ENCODE data around the gene HEXD. TPM values are rescaled to one million over a fixed set of nuclear protein-coding genes. Genes with fewer than 3 reads are reported as not detected.

Gene HEXD
- total and polyA plus RNA-seq, 2 donors (not counting 3 experiments of a cell fraction or from before 2014, with no cell fraction given): 12.9 to 18.6 TPM

DNA sequence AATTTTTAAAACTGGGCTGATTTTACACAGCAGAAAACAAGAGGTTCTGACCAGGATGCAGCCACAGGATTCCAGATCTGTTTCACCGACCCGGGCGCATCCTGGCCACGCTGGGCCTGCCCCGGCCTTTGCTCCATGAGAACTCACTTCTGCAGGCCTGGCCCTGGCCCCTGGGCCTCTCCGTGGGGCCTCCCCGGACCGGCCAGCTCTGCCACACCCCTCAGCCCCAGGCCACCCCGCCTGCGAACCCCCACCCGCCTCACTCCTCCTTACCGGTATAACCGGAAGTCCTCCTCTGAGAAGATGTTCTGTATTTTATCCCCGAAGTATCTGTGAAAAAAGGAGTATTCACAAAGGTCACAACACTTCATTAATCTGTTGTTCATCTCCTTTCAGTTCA, 13.1 kb upstream of the HEXD start:
- no peak for DNase-seq (ENCODE audit: low read depth, low spot score)
- H3K79me2 ChIP-seq (ENCODE audit: control insufficient read depth, insufficient read depth, low read length): no peaks in the 10 kb centered on the region
- POLR2A ChIA-PET: no interaction called here
- H2AFZ ChIP-seq (ENCODE audit: low read depth, low read length): no peak overlapping the region
- H3K4me3 ChIP-seq (replicated peaks in 1 of 3; ENCODE audit: insufficient read depth in 1 of 3, low read depth in 1 of 3, low read length in 3 of 3): no peak overlapping the region
- no peak for FAIRE-seq
- H3K4me2 ChIP-seq (ENCODE audit: insufficient read depth, low read length): no peak overlapping the region
- BruUV-seq (replicated peaks): no TSS peak
- H4K20me1 ChIP-seq (replicated peaks; ENCODE audit: control insufficient read depth, extremely low read depth, insufficient read depth, low read length): no peaks in the 10 kb centered on the region
- no peaks in the 10 kb centered on the region for H3K27me3 ChIP-seq (ENCODE audit: control insufficient read depth in 2 of 2, insufficient read depth in 2 of 2, low read length in 2 of 2)
- H3K27ac ChIP-seq (ENCODE audit: insufficient read depth, low read depth, low read length): no peak overlapping the region
- dilution Hi-C loops (cut with MboI; ENCODE audit: extremely low pct_ligation_motif_present, low sequenced_read_pairs): no loop called here
- CTCF ChIA-PET: interaction anchor here (0.7 kb wide), 1 partner anchor 364 kb away, joined by 3 read pairs; no protein-coding TSS in a partner anchor
- no peaks in the 10 kb centered on the region for H3K9me3 ChIP-seq (replicated peaks; ENCODE audit: control insufficient read depth, insufficient read depth, low read length)
- H3K9ac ChIP-seq (replicated peaks; ENCODE audit: extremely low read depth, insufficient read depth, low read length): no peak overlapping the region
- no peaks in the 10 kb centered on the region for H3K36me3 ChIP-seq (ENCODE audit: control insufficient read depth in 2 of 2, extremely low read depth in 1 of 2, insufficient read depth in 2 of 2, low read length in 2 of 2)
- H3K4me1 ChIP-seq (ENCODE audit: control insufficient read depth, extremely low read depth, insufficient read depth, low read length): no peaks in the 10 kb centered on the region
- intact Hi-C loops (cut with micrococcal nuclease): no loop called here
- TF ChIP-seq EZH2 (IDR thresholded peaks at IDR 0.05; ENCODE audit: borderline replicate concordance, low read depth, low read length, severe bottlenecking): no peak
- TF ChIP-seq, protein P1, sequence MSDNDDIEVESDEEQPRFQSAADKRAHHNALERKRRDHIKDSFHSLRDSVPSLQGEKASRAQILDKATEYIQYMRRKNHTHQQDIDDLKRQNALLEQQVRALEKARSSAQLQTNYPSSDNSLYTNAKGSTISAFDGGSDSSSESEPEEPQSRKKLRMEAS (IDR thresholded peaks at IDR 0.05; ENCODE audit: insufficient read depth, insufficient read length): no peak
- no peak for TF ChIP-seq POLR2A (IDR thresholded peaks at IDR 0.05; ENCODE audit: low read depth, low read length)
- TF ChIP-seq CTCF (IDR thresholded peaks at IDR 0.05; ENCODE audit: extremely low read depth in 1 of 2, insufficient read depth in 1 of 2, low read depth in 1 of 2, low read length in 2 of 2): no peak
- TF ChIP-seq GATA2 (IDR thresholded peaks at IDR 0.05; ENCODE audit: insufficient read depth, insufficient read length, low read depth, low read length): no peak
- TF ChIP-seq POLR2AphosphoS5 (IDR thresholded peaks at IDR 0.05; ENCODE audit: insufficient read depth, low read depth, low read length): no peak
- H3K9me1 ChIP-seq (replicated peaks; ENCODE audit: control insufficient read depth, extremely low read depth, insufficient read depth, low read length): no peaks in the 10 kb centered on the region

Measured in endothelial cell of umbilical vein (primary cell).